K562 (cell line): Measurements from ENCODE around the gene OR7A10. TPM values are rescaled to one million over a fixed set of nuclear protein-coding genes. Genes with fewer than 3 reads are reported as not detected.

Experiments
- HDAC3 ChIP-seq: fragments of 450-650 bp; IDR thresholded peaks from 2 replicates; pipeline ENCODE4 v1.6.1; 2018; ENCODE audit warnings: borderline replicate concordance, mild to moderate bottlenecking, moderate library complexity; ENCODE audit not compliant: partially characterized antibody
- KDM2B ChIP-seq: fragments of 250-450 bp; sonication (Bioruptor Pico); IDR thresholded peaks from 2 replicates; pipeline ENCODE4 v1.8.0; 2021; ENCODE audit warnings: mild to moderate bottlenecking, moderate library complexity
- NCOR1 ChIP-seq: fragments of 450-650 bp; IDR thresholded peaks from 2 replicates; pipeline ENCODE4 v1.6.1; 2016; ENCODE audit warnings: mild to moderate bottlenecking, moderate library complexity
- PHF21A ChIP-seq: fragments of 450-650 bp; IDR thresholded peaks from 2 replicates; pipeline ENCODE4 v1.6.1; 2017; ENCODE audit warnings: low read depth, borderline replicate concordance
- PHTF2 ChIP-seq: fragments of 250-450 bp; sonication (Bioruptor Pico); IDR thresholded peaks from 2 replicates; pipeline ENCODE4 v1.5.0; 2021; ENCODE audit warnings: mild to moderate bottlenecking
- PTTG1 ChIP-seq: fragments of 450-650 bp; IDR thresholded peaks from 2 replicates; pipeline ENCODE4 v1.6.1; 2016; ENCODE audit warnings: low read depth, mild to moderate bottlenecking, missing genetic modification characterization, missing compliant biosample characterization
- TAF7 ChIP-seq: fragments of 450-650 bp; IDR thresholded peaks from 2 replicates; pipeline ENCODE4 v1.6.1; 2016; ENCODE audit warnings: missing genetic modification characterization, missing compliant biosample characterization
- TRIM24 ChIP-seq, 2 experiments: fragments of 450-650 bp; IDR thresholded peaks; 2 replicates each; pipeline ENCODE4 v1.6.1; 2016
- ZC3H11A ChIP-seq: IDR thresholded peaks from 2 replicates; pipeline ENCODE4 v1.6.1; 2012; ENCODE audit warnings: low read depth, low read length, improper control_type of control experiment
- ZFX ChIP-seq: sonication (generic); formaldehyde crosslinking; IDR thresholded peaks from 2 replicates; pipeline ENCODE4 v1.8.0; 2022; ENCODE audit warnings: mild to moderate bottlenecking, missing genetic modification reagents, moderate library complexity
- ZNF165 ChIP-seq: fragments of 250-450 bp; sonication (Bioruptor Pico); IDR thresholded peaks from 2 replicates; pipeline ENCODE4 v1.4.0; 2020; ENCODE audit warnings: borderline replicate concordance
- ZNF347 ChIP-seq: fragments of 450-650 bp; formaldehyde crosslinking; IDR thresholded peaks from 2 replicates; pipeline ENCODE4 v1.4.0; 2020; ENCODE audit warnings: low read depth, mild to moderate bottlenecking, moderate library complexity
- ZNF639 ChIP-seq, 2 experiments: fragments of 200-800 bp in 1 of 2; sonication (Bioruptor generic) in 1 of 2; sonication (generic) in 1 of 2; formaldehyde crosslinking in 1 of 2; IDR thresholded peaks in 1 of 2; conservative IDR thresholded peaks in 1 of 2; 2 replicates each; pipeline versions ENCODE4 v1.5.0 to v1.6.1; 2016 to 2020; ENCODE audit warnings: missing compliant biosample characterization in 1 of 2, missing genetic modification characterization in 1 of 2, missing genetic modification reagents in 1 of 2
- polyA plus RNA-seq, 8 experiments: library from polyadenylated mRNA; depleted of rRNA in 4 of 8; stranded (reverse) in 5 of 8; unstranded in 3 of 8; fragments of >200 nt; fragmentation: Nextera tagmentation in 2 of 8; fragmentation: Illumina TruSeq in 1 of 8; extraction: Ambion mirVana in 2 of 8; extraction: Trizol in 1 of 8; gene quantifications; 2 replicates each; pipeline versions ENCODE4 v1.2.1 to v1.2.3, GENCODE V29; 2011 to 2014; ENCODE audit warnings: inconsistent platforms in 1 of 8, missing spikeins in 1 of 8
- total RNA-seq, 7 experiments: library from RNA; depleted of rRNA in 6 of 7; stranded (reverse); fragments of >200 nt in 6 of 7; fragmentation: Illumina TruSeq in 2 of 7; extraction: Trizol in 2 of 7; gene quantifications; 2 replicates each; pipeline versions ENCODE4 v1.2.1 to v1.2.3, GENCODE V29; 2011 to 2021; ENCODE audit warnings: low replicate concordance in 1 of 7
- TF ChIP-seq, protein P1 (sequence below): fragments of 450-650 bp; formaldehyde crosslinking; IDR thresholded peaks from 2 replicates; pipeline ENCODE4 v1.4.0; 2020; ENCODE audit warnings: mild to moderate bottlenecking, moderate library complexity
- TF ChIP-seq, protein P2 (sequence below): fragments of 150-350 bp; conservative IDR thresholded peaks from 2 replicates; pipeline ENCODE4 v1.6.1; 2014; ENCODE audit warnings: low read length
- TF ChIP-seq, protein P3 (sequence below): fragments of 250-450 bp; sonication (Bioruptor Pico); IDR thresholded peaks from 2 replicates; pipeline ENCODE4 v1.8.0; 2021; ENCODE audit warnings: moderate library complexity, mild to moderate bottlenecking, inconsistent platforms

OR7A10 gene
- total and polyA plus RNA-seq, 9 of the 15 experiments (the other 6 are each of a cell fraction or from before 2014, with no cell fraction given), result not detected

- TF ChIP-seq, protein P1, sequence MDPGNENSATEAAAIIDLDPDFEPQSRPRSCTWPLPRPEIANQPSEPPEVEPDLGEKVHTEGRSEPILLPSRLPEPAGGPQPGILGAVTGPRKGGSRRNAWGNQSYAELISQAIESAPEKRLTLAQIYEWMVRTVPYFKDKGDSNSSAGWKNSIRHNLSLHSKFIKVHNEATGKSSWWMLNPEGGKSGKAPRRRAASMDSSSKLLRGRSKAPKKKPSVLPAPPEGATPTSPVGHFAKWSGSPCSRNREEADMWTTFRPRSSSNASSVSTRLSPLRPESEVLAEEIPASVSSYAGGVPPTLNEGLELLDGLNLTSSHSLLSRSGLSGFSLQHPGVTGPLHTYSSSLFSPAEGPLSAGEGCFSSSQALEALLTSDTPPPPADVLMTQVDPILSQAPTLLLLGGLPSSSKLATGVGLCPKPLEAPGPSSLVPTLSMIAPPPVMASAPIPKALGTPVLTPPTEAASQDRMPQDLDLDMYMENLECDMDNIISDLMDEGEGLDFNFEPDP (CRISPR knock-in tag), result no peak
- TF ChIP-seq, protein P2, sequence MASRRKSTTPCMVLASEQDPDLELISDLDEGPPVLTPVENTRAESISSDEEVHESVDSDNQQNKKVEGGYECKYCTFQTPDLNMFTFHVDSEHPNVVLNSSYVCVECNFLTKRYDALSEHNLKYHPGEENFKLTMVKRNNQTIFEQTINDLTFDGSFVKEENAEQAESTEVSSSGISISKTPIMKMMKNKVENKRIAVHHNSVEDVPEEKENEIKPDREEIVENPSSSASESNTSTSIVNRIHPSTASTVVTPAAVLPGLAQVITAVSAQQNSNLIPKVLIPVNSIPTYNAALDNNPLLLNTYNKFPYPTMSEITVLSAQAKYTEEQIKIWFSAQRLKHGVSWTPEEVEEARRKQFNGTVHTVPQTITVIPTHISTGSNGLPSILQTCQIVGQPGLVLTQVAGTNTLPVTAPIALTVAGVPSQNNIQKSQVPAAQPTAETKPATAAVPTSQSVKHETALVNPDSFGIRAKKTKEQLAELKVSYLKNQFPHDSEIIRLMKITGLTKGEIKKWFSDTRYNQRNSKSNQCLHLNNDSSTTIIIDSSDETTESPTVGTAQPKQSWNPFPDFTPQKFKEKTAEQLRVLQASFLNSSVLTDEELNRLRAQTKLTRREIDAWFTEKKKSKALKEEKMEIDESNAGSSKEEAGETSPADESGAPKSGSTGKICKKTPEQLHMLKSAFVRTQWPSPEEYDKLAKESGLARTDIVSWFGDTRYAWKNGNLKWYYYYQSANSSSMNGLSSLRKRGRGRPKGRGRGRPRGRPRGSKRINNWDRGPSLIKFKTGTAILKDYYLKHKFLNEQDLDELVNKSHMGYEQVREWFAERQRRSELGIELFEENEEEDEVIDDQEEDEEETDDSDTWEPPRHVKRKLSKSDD, result no peak
- TF ChIP-seq TAF7, result no peak
- no peak for TF ChIP-seq PHTF2
- TF ChIP-seq NCOR1, result peak; percentile 90
- TF ChIP-seq, protein P3, sequence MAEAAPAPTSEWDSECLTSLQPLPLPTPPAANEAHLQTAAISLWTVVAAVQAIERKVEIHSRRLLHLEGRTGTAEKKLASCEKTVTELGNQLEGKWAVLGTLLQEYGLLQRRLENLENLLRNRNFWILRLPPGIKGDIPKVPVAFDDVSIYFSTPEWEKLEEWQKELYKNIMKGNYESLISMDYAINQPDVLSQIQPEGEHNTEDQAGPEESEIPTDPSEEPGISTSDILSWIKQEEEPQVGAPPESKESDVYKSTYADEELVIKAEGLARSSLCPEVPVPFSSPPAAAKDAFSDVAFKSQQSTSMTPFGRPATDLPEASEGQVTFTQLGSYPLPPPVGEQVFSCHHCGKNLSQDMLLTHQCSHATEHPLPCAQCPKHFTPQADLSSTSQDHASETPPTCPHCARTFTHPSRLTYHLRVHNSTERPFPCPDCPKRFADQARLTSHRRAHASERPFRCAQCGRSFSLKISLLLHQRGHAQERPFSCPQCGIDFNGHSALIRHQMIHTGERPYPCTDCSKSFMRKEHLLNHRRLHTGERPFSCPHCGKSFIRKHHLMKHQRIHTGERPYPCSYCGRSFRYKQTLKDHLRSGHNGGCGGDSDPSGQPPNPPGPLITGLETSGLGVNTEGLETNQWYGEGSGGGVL, result no peak
- TF ChIP-seq ZFX (CRISPR knock-in tag), result no peak; the same call in 1 of the 2 replicates
- peak; percentile 77 for TF ChIP-seq HDAC3
- TF ChIP-seq PHF21A, result no peak
- no peak for TF ChIP-seq ZNF347 (CRISPR knock-in tag)
- peak; percentile 23 to 80; a peak in 2 of 4 replicates for TF ChIP-seq TRIM24 (IDR thresholded peaks at IDR 0.05)
- no peak for TF ChIP-seq ZNF165 (CRISPR knock-in tag)
- no peak for TF ChIP-seq PTTG1 (tag)
- TF ChIP-seq ZNF639 (CRISPR knock-in tag; conservative IDR thresholded peaks at IDR 0.05 in 1 of 2, IDR thresholded peaks at IDR 0.05 in 1 of 2), result peak in 1 of 2 experiments; percentile 80; a peak in 2 of 4 replicates
- no peak for TF ChIP-seq KDM2B (CRISPR knock-in tag)
- no peak for TF ChIP-seq ZC3H11A
These were observed 42.1 kb upstream of the OR7A10 start (continued) for GRCh38 chr19:14890643-14891379.
